HG03097 (cell line): Measurements from ENCODE around the gene TFDP1.

Experiments
- ATAC-seq: cut with Tn5 transposase; IDR thresholded peaks from one replicate; pipeline ENCODE4 v1.9.1; 2021; ENCODE audit not compliant: unreplicated experiment, low FRiP score

Gene TFDP1

DNA sequence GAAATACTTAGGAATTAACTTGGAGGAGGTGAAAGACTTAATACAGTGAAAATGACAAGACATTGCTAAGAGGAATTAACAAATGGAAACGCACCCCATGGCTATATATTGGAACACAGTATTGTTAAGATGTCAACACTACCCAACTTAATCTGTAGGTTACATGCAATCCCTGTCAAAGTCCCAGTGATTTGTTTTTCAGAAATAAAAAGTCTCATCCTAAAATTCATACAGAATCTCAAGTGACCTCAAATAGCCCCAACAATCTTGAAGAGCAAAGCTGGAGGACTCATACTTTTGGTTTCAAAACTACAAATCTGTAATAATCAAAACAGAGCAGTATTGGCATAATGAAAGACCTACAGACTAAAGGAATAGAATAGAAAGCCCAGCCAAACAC, 60.2 kb downstream of the TFDP1 start:
- ATAC-seq = no peak

DNA sequence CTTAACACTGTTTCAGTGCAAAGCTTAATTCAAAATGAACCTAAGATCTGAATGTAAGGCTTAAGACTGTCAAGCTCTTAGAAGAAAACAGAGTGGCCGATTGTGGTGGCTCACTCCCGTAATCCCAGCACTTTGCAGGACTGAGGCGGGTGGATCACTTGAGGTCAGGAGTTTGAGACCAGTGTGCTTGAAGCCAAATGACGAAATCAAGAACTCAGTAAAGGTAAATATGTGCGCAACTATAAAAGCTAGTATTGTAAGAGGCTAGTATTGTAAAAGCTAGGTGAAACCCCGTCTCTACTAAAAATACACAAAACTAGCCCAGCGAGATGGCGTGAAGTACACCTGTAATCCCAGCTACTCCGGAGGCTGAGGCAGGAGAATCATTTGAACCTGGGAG, 60.8 kb downstream of the TFDP1 start:
- ATAC-seq = no peak

DNA sequence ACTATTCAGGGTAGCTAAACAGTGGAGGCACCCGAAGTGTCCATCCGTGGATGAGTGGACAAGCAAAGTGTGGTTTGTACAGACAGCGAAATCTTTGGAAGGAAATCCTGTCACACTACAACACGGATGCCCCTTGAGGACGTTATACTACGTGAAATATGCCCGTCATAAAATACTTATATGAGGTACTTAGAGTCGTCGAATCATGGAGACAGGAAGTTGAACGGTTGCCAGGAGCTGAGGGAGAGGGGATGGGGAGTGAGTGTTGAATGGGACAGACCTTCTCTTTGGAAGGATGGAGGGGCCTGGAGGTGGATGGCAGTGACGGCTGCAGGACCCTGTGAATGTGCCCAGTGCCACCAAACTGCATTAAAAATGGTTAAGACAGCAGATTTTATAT, 61.8 kb downstream of the TFDP1 start:
- no peak for ATAC-seq

DNA sequence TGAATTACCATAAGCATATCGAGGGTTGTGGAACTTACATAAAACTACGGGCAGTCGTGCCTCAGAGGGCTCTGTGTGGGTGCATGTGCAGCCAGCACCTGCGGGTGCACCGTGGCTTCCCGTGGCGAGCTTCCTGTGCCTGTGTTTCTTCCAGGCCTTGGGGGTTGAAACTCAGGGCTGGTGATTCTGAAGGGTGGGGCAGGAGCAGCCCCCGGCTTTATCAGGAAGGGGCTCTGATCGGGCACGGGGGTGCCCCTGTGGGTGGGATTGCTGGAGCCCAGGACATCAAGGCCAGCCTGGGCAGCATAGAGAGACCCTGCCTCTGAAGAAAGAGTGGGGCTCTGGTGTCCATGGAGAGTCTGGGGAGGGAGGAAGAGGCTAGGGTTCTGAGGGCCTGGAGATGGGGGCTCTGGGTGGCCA, 62.4 kb downstream of the TFDP1 start:
- ATAC-seq = no peak

DNA sequence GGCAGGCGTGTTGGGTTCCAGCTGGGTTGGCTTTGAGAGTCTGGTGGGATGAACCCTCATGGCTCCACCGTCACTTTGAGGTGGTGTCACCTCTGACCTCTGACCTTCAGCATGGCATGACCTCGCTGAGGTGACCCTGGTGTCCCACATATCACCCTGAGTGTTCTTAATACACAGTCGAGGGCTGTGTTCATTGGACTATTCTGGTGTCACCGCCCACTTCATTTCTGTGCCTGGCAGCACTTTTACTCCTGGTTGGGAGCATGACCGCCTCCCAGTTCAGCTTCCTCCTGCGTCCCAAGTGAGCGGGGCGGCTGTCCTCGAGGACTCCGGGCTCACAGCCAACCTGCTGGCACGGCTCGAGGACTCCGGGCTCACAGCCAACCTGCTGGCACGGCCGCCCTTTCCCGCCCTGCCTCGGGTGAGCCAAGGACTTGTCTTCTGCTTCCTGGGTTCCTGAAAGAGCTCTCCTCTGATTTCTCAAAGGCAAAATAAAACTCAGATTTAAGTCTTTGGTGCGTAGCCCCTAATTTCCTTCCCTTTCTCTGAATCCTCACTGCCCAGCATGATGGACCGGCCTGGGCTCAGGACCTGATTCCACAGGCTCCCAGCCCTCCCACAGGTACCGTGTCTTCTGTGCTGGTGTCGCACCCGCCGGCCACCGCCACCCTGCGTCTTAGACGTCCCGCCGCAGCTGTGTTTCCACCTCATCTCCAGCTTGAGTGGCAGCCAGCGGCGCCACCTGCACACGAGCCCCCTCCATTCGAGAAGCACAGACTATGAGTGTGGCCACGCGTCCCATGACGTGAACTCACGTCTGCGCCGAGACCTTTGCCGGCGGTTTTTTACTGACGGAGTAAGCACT, 63.0 kb downstream of the TFDP1 start:
- ATAC-seq = no peak

GRCh38 chr13:113648216-113648610, 63.7 kb downstream of the TFDP1 start:
- ATAC-seq = no peak

DNA sequence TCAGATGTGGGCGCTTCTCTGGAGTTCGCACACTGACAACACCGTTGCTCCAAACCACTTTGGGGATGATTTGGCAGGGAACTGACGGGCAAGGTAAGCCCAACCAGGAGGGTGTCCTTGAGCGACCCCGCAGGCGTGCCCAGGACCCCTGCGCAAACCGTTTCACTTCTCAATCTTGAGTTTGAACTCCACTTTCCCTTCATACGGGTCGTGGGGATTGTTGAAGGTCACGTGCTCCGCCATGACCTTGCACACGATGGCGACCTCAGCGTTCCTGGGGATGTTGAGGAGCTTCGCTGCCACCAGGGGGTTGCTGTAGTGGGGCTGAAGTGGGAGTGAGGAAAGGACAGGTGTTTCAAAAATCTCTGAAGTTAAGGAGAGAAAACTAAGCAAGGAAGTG, 64.7 kb downstream of the TFDP1 start:
- ATAC-seq = no peak

GRCh38 chr13:113650275-113650674, 65.7 kb downstream of the TFDP1 start:
- ATAC-seq = no peak

- ATAC-seq = no peak
Measured at GRCh38 chr13:113650731-113651148, 66.2 kb downstream of the TFDP1 start.

GRCh38 chr13:113651511-113652403, 67.2 kb downstream of the TFDP1 start:
- ATAC-seq = no peak

DNA sequence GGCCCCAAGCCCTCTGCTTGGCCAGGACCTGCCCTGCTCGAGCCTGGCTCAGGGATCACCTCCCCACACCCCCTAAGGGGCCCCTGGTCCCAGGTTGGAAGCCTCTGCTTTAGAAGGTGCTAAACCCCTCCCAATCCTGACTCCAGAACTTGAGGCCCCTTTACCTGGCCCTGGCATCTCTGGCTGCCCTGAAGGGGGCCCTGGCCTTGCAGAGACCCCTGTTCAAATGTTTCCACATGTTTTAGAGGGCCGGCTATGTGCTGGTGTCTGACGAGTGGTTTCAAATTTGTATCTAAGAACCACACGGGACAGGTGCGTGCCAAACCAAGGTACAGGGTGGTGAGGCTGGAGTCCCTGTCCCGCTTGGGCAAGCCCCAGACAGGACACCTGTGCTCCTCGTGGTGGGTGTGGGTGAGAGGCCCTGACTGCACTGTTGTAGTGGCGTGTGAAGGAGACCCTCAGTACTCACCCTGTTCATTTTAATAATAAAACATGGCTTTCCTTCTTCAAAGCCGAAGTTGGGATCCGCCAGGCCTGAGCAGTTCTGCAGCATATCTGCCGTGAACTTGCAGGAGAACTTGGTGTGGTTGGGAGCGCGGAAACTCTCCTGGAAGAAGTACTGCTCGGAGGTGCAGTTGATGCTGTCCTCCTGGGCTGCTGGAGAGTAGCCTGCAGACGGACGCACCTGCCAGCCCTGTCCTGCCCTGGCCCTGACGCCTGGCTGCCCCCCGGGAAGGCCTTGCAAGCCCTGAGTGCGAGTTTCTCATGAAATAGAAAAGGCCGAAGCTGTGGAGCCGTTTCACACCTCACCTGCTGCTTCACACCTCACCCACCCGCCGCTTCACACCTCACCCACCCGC, 68.1 kb downstream of the TFDP1 start:
- no peak for ATAC-seq

DNA sequence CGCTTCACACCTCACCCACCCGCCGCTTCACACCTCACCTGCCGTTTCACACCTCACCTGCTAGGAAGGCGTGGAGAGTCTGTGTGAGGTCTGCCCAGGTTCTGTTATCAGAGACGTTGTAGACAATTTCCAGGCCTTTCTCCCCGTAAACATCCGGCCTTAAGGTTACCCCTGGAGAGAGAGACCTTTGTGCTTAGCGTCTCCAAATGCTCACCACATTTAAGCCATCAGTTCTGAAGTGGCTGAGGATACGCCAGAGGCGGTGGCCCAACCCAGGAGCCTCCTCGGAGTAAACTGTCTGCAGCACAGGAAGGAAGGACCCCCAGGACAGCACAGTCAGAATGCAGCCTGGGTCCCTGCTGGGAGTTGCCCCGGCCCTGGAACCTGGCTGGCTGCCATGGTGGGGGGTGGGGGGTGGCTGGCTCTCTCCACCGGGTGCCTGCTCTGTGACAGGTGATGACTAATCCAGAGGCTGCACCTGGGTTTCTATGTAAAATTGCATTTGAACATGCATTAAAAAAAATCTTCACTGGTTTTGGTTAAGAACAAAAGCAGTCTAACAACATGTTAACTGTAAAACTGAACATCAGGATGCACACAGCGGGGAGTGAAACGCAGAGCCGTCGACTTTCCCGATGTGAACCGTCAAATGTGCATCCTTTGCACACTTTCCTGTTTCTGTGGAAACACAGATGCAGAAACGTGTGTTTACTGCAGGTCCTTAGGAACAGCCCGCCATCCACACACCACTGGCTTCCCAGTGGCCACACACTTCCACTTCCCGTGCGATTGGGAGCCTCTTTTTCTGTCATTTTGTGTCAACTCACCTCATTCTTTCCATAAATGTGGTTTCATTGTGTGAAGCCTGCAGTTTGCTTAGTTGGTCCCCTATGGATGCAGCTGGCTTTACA, 69.0 kb downstream of the TFDP1 start:
- ATAC-seq = no peak

GRCh38 chr13:113654175-113654560, 69.6 kb downstream of the TFDP1 start:
- no peak for ATAC-seq

GRCh38 chr13:113654591-113655345, 70.2 kb downstream of the TFDP1 start:
- ATAC-seq = no peak

DNA sequence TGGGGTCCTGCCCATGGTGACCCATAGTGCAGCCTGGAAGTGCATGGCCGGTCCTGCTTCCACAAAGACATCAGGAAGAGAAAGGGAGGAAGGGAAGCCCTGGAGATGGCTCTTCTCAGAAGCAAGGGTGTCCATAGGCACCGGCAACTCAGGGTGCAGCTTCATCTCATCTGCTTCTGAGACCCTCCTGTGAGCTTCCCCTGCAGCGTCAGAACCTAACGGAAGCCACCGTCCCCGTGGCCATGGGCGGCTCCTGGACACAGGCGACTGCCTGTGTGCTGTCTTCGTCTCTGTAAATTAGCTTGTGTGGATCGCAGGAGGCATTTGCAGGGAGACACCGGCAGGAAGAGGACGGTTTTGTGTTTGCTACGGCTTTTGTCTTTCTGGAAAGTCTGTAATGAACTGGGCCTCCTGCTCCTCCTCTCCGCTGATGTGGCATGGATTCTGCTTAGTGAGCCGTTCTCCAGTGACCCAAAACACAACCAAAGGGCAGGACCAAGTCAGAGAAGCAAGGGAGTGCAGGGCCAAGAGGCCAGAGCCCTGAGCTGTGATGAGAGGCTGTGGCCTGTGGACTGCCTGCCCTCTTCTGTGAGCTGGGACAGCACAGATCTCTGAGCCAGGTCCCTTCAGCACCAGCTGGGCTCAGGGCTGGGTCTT, 70.9 kb downstream of the TFDP1 start:
- ATAC-seq = no peak

DNA sequence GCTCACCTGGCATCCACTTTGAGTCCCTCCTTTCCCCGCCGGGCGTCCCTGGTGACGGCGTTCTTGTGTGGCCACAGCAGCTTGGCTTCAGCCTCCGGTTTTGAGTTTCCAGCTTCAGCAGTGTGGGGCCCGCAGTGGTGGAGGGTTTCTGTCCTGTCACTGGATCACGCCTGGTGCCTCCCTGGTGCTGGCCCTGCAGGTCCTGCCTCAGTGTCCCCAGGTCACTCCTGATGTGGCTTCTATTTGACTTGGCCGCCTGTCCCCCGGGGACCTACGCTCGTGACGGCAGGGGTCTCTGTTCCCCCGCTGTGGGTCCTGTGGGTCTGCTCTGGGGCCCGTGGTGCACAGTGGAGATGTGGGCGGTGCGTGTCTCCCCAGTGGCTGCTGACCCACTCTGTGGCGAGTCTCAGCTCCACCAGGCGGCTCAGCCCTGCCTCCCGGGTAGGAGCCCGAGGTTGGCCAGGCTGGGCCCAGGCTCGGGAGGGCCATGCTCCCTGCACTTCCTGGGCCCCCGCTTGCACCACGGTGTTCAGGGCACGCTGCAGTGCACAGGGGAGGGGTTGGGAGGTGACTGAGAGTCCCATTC, 71.5 kb downstream of the TFDP1 start:
- ATAC-seq = no peak

DNA sequence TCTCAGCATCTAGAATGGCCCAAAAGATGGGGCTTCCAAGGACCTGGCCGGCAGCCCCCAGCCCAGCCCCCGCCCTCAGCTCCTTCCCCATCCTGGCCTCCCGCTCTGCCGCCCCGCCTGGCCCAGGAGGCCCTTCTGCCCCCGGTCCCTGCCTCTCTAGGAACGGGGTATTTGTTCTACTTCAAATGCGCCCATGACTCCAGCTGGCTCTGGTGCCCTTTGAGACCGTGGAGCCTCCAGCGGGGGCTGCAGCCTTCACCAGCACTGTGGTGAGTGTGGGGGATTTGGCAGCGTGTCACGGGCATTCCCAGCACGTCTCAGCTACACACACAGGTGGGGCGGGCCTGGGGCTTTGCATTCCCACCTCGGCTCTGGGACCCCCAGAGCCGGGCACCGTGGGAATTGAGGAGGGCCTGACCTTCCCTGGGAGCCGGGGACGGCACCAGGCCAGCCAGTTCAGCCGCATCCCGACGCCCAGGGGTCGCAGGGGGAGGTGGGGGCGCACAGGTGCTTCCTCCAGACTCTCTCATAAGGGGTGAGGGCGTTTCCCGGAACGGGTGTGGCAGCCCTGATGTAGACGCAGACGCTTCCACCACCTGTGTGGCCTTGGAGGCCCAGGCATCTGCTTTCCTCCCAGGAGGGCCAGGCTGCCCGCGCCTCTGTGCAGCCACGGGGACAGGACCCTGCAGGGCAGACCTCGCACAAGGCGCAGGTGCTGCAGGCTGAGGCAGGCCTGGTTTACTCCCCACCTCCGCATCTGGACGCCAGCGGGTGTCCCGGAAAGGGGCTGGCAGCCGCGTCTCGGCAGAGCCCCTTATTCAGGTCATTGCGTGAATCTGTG, 72.5 kb downstream of the TFDP1 start:
- ATAC-seq = no peak
